HT1080 (cell line): ENCODE measurements around the gene SLC35F6. TPM values are rescaled to one million over a fixed set of nuclear protein-coding genes. Genes with fewer than 3 reads are reported as not detected.
A peak's percentile ranks its signal among the peaks of the same experiment; 100 is the strongest.

Experiments used
- DNase-seq: peaks from one replicate; pipeline ENCODE4 v3.0.0-alpha.2; 2015; ENCODE audit warnings: low read depth
- polyA plus RNA-seq, 2 experiments: library from polyadenylated mRNA; depleted of rRNA; stranded (reverse); fragments of >200 nt; gene quantifications; 2 replicates each; pipeline ENCODE4 v1.2.3, GENCODE V29; 2015
- total RNA-seq: library from RNA; depleted of rRNA; stranded (reverse); fragments of >200 nt; shearing (Covaris generic); gene quantifications from 2 replicates; pipeline ENCODE4 v1.2.3, GENCODE V29; 2014; rRNA removed

The SLC35F6 gene, protein sequence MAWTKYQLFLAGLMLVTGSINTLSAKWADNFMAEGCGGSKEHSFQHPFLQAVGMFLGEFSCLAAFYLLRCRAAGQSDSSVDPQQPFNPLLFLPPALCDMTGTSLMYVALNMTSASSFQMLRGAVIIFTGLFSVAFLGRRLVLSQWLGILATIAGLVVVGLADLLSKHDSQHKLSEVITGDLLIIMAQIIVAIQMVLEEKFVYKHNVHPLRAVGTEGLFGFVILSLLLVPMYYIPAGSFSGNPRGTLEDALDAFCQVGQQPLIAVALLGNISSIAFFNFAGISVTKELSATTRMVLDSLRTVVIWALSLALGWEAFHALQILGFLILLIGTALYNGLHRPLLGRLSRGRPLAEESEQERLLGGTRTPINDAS
- total RNA-seq, result 19.3 and 24.7 TPM in 2 replicates
- 23.2 and 23.9 TPM in 2 replicates for polyA plus RNA-seq (2015; cell fraction: cytosol; rRNA removed)
- polyA plus RNA-seq (2015; cell fraction: nucleus; rRNA removed), result 15.6 and 18.1 TPM in 2 replicates

DNA sequence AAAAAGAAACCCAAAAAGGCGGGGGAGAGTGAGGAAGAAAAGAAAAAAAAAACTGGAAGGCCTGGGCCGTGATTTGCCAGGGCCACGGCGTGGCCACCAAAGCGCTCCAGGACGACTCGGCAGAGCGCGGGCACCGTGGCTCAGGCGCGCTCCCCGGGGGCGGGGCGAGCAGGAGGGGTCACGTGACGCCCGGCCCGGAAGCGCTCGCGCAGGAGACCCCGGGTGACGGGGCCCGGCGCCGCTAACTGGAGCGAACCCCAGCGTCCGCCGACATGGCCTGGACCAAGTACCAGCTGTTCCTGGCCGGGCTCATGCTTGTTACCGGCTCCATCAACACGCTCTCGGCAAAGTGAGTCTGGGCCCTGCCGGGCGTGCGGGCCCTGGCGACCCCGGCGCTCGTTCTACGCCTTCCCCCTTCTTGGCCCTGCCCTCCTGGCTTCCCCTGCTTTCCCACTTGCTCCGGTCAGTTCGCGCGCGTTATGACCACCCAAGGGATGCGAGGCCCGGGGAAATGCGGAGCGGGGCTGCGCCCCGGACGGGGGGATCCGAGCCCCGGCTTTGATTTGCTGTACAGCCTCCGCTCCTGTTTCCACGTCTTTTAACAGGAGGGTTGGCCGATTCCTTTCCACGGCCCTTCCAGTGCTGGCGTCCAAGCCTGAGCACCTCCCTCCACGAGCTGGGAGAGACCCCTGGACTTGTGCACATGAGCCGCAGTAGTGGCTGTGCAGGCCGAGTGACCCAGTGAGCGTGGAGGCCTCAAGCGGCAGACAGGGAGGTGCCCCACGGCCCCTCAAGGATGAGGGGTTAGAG is at the start of gene SLC35F6:
SLC35F6 (plus strand) TSS at position 207 of the 810 bp plus-strand sequence; CDS start at position 273, 66 bp downstream.
- peak; percentile 68 for DNase-seq

DNA sequence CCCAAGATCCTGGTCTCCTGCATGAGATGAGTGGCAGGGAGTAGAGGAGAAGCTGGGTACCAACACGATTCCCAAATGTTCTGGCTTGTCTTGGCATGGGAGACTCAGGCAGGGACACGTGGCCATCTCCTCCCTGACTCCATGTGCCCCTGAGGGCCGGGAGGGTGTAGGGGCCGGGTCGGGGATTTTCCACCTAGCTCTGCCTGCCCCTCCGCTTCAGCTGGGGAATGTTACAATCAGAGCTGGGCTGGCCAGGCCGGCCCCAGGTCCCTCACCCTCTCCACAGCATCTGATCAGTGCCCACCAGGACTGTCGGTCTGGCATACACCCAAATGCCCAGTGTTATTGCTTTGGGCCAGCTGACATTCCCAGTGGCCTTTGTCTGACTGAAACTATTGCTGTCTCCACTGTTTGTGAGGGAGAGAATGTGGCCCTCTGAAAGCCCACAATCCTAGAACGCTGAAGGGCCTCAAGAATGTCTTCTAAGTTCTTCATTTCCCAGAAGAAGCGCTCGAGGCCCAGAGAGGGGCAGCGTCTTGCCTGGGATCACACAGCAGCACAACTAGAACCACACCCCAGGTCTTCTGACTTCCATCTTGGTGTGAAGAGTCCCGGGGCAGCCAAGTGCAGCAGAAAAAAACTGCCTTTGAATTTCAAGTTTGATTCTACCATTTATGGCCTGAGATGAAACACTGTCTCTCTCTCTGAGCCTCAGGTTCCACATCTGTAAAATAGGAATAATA is 48.4 kb upstream of the SLC35F6 start:
- no peak for DNase-seq

DNA sequence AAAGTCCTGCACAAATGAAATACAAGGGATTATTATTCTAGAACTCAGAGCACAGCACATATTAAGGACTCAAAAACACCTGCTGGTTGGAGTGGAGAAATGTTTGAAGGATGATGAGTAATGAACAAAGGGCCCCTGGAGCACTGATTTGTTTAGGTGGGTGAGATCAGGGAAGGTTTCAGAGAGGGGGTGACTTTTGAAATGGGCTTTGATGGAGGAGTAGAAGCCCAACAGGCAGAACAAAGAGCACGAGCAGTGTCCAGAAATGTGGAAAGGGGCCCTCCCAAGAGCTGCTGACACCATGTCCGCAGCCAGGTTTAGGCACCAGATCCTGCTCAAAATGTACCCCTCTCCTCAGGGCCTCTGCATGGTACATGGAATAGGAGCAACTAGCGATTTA is 47.7 kb upstream of the SLC35F6 start:
- no peak for DNase-seq

DNA sequence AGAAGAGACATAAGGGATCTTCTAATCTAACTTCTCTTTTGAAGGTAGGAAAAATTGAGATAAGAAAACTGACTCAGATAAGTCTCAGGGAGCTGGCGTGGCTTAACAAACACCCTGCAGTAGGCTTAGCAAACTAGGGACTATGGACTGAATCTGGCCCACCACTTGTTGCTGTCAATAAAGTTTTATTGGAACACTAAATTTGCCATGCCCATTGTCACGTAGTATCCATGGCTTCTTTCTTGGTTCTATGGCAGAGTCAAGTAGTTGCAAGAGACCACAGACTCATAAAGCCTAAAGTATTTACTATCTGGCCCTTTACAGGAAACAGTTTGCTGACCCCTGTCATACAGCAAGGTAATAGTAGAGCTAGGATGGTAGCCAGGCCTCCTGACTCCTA is 47.3 kb upstream of the SLC35F6 start:
- DNase-seq, result no peak

DNA sequence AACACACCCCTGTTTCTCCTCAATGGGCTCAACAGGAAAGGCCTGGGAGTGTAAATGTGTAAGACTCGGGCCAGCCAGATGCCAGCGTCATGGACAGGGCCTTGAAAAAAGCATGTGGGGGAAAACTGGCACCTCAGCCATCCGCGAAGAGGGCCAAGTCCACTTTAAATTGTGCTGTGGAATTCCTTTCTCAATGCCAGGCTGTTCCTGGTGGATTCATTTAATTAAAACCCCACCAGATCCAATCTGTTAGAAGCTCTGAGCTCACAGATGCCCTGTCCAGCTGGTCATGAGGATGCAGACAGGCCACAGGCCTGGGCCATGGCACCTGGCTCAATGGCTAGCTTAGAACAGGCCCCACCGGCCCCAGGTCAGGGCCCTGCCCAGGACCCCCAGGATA is 46.7 kb upstream of the SLC35F6 start:
- DNase-seq, result no peak

DNA sequence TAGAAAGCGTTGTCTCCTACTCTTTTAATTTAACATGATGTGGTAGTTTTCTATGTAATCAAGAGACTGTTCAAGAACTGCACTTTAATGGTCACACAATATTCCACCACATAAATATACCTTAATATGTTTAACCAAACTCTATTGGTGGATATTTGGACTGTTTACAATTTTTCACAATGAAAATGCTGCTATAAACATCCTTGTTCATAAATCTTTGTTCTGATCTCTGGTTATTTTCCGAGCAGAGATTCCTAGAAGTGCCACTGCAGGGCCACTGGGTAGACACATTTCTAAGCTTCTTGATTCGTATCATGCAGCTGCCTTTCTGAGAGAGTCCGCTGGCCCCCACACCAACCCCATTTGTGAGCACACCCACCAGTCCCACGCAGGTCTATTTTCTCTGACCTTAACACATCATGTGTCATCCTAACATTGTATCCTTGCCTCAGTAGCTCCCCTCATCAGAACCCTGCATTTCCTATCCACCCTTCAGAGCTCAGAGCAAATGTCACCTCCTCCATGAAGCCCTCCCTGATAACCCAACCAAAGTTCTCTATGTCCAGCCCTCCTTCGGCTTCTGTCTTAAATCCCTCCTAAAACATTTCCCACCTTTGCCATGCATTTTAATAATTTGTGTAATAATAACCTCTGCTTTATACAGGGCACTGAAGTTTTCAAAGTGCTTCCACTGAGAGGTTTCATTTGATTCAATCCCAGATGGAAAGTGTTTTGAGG is 45.0 kb upstream of the SLC35F6 start:
- no peak for DNase-seq

DNA sequence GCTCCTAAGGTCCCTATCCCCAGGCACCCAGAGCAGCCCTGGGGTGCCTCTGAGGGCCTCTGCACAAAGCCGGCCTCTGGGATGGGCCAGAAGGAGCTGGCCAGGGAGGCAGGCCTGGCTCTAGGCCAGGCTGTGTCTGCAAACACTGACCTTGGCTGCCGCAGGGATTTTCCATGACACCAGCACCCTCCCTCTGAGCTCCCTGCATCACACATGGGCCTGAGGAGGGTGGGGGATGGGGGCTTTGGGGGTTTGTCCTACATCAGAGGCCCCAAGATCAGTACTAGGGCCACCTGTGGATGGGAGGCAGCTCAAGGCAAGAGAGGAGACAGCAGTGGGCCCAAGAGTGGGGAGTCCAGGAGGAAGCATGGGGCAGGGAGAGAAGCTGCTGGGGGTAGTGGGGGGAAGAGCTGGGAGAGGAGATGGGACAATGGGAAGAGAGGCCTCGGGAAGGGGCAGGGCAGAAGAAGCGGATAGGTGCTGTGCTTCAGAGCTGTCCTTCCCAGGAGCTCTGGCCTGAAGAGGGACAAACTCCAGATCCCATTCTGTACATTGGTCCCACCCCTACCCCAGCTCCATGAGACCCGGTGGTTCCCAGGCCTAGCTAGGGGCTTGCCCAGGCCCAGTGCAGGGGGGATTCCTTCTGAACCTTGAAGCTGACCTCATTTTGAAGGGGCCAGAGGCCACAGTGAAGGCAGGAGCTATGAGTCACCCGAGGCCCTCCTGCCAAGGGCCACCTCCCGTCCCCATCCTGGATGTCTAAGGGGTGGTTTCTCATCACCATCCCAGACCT is 43.6 kb upstream of the SLC35F6 start:
- DNase-seq, result no peak

DNA sequence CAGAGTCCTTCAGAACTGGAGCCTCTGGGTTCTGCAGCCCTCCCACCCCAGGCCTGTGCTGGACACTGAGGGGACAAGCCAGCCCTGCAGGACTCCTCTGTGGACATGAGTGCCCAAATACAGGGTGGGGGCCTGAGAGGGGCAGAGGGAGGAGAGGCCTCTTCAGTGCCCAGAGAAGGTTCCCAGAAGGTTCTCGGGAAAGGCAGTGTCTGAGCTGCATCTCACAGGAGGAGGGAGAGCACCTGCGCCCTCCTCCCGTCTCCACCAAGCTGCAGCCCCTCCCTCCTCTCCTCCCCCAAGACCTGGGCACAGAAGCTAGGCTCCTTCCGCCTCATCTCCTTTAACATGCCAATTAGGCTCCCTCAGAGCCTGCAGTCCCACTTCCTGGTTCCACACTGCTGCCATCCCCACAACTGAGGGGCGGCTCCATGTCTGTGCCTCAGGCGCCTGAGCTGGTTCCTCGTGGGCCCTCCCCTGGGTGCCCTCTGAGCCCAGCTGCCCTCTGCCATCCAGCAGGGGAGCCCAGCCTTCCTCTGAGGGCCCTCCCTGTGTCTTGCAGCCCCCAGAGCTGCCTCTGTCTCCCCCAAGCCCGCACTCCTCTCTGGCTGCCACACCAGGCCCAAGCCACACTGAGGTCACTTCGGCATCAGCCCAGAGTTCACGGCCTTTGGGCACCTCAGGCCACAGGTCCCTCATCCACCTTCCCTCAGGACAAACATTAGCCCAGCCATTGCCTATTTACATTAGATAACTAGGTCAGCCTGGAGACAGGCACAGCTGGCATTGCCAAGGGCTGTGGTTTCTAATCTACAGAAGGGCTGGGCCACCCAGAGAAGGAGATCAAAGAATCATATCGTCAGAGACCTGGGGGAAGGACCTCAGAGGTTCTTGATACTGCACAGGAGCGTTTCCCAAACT is 42.7 kb upstream of the SLC35F6 start:
- no peak for DNase-seq

DNA sequence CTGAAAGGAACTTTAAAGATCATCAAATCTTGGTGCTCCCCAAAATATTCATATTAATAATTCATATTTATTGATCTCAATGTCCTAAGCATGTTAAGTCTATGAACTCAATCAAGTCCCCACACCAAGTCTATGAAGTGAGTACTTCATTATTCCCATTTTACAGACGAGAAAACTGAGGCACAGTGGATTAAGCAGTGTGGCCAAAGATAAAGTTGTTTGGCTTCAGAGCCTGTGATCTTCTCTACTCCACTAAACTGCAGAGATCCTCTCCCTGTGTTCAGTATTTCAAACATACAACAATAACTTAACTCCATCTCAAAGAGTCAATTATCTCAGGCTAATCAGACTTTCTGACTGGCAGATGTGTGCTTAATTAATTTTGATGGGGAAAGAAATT is 41.8 kb upstream of the SLC35F6 start:
- DNase-seq, result no peak

DNA sequence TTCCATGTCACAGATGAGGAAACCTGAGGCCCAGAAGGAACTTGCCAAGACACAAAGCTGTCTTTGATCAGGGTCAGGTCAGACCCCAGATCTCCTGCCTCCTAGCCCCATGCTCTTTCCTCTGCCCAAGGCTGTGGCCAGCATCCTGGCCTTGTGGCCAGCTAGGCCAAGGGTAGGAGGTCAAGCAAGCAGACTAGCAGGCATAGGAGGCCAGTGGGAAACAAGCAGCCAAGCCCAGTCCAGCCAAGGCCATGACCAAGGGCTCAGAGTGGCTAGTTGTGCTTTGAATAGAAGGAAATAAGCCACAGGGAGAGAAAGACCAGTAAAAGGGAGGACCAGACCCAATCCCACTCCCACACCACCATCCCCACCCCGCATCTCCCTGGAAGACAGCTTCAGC is 41.2 kb upstream of the SLC35F6 start:
- no peak for DNase-seq

DNA sequence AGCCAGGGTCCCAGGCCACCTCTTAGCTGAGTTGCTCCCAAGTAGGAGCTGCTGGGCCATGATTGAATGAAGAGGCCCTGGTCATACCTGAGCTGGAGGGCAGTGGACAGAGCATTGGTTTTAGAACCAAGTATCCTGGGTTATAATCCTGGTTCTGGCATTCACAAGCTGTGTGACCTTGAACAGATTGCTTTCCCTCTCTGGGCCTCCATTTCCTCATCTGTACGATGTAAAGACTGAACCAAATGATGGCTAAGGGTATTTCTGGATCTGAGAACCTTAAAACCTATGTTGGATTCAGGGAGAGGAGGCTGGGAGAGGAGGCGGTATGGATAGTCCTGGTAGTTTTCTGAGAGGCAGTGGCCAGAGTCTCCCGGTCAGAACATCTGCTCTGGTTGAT is 40.6 kb upstream of the SLC35F6 start:
- DNase-seq, result no peak

DNA sequence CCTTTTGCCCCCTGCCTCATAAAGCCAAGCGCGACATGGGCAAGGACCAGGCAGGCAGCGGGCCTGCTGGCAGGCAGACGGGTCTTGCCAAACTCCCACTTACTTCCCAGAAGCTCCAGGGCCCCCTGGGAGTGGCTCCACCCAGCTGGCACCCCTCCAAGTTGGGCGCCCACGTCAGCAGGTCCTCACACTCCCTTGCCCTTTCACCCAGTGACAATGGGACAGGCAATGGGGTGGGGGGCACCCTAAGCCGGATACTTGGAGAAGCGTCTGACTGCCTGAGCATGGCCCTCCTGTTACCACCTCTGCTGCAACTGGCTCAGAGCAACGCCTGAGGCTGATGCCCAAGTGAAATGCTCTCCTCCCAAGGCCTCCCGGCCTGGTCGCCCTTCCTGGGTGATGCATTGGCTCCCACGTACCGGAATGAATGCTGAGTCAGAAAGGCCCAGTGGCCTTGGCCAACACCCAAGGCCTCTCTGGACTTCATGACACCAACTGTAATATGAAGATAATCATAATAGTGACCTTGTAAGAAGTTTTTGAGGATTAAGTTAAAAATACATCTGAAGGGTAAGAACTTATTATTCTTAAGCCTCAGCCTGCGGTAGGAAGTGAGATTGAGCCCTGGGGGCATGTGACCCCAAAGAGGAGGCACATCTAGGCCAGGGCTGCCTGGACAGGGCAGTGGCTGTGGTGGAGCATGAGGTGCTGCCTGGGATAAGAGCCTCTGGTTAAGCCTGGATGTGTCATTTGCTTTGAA is 39.9 kb upstream of the SLC35F6 start:
- DNase-seq, result peak; percentile 68

DNA sequence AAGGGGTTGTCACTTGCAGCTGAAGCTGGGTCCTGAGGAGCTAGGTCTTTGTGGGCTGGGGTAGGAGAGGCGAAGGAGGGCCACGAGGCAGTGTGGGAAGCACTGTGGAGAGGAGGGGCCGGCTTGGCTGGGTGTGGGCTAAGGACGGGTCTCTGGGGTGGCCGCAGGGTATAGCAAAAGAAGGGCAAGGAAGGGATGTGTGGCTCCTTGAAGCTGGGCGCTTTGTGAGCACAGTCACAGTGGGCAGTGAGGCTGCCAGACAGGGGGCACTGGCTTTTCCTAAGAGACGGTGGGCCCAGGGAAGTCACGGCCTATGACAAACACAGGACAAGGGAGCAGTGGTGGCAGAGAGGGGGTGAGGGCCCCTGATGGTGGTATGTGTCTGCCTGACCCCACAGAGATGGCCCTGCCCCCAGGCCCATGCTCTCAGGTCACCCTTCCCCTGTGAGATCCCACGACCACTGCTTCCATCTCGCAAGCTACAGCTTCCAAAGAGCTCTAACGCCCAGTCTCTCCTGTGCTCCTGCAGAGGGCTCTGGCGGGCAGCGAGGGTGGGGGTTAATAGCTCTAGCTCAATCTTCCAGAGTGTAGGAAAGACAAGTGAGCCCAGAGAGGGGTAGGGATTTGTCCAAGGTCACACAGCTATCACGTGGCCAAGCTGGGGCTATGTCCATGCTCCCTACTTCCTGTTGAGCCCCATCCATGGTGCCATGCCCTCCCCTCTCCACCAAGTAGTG is 39.1 kb upstream of the SLC35F6 start:
- DNase-seq, result no peak

DNA sequence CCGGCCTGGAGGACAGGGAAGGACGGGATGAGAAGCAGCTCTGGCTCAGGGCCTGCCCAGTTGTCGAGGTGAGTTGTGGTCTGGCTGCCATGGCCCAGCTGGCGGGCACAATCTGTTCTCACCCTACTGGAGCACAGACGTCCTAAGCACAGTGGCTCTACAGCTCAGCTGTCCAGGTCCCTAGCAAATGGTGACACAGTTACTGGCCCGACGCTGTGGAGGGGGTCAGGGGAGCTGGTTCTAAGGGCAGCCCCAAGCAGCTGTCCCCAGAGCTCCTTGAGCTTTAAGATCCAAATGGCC is 38.6 kb upstream of the SLC35F6 start:
- no peak for DNase-seq

DNA sequence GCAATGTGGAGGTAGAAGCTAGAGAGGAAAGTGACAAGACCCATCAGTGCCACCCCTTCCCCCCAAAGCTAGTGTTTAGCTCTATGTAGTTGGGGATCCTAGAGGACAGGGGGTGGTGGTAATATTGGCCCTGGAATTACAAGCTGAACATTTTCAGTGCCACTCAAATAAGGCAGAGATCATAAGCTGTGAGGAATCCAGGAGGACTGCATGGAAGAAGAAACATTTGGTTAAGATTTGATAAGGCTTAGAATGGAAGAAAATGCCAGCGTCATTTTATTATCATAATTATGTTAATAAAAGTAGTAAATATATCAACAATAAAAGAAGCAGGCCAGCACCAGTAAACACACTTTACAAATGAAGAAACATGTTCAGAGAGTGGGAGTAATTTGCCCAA is 37.9 kb upstream of the SLC35F6 start:
- DNase-seq, result no peak

DNA sequence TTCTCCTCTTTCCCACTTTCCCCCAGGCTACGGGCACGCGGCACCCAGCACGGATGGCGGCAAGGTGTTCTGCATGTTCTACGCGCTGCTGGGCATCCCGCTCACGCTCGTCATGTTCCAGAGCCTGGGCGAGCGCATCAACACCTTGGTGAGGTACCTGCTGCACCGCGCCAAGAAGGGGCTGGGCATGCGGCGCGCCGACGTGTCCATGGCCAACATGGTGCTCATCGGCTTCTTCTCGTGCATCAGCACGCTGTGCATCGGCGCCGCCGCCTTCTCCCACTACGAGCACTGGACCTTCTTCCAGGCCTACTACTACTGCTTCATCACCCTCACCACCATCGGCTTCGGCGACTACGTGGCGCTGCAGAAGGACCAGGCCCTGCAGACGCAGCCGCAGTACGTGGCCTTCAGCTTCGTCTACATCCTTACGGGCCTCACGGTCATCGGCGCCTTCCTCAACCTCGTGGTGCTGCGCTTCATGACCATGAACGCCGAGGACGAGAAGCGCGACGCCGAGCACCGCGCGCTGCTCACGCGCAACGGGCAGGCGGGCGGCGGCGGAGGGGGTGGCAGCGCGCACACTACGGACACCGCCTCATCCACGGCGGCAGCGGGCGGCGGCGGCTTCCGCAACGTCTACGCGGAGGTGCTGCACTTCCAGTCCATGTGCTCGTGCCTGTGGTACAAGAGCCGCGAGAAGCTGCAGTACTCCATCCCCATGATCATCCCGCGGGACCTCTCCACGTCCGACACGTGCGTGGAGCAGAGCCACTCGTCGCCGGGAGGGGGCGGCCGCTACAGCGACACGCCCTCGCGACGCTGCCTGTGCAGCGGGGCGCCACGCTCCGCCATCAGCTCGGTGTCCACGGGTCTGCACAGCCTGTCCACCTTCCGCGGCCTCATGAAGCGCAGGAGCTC is 36.2 kb upstream of the SLC35F6 start:
- DNase-seq, result no peak

DNA sequence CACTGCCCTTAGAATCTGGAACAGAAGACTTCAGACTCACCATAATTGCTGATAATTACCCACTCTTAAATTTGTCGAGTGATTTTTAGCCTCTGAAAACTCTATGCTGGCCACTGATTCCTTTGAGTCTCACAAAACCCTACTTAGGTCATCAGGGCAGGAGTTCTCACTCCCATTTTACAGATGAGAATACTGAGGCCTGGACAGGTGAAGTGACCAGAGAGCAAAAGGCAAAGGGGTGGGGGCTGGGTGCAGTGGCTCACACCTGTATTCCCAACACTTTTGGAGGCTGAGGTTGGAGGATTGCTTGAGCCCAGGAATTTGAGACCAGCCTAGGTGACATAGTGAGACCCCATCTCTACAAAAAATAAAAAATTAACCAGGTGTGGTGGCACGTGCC is 34.8 kb upstream of the SLC35F6 start:
- no peak for DNase-seq
